Germinal center (tissue), 1 donor: ENCODE results near the gene SRGN.
A peak's percentile ranks its signal among the peaks of the same experiment; 100 is the strongest.

Source experiments
- DNase-seq: peaks from one replicate; pipeline ENCODE4 v3.0.0; 2012; ENCODE audit warnings: mixed read lengths, low spot score

The SRGN gene

DNA sequence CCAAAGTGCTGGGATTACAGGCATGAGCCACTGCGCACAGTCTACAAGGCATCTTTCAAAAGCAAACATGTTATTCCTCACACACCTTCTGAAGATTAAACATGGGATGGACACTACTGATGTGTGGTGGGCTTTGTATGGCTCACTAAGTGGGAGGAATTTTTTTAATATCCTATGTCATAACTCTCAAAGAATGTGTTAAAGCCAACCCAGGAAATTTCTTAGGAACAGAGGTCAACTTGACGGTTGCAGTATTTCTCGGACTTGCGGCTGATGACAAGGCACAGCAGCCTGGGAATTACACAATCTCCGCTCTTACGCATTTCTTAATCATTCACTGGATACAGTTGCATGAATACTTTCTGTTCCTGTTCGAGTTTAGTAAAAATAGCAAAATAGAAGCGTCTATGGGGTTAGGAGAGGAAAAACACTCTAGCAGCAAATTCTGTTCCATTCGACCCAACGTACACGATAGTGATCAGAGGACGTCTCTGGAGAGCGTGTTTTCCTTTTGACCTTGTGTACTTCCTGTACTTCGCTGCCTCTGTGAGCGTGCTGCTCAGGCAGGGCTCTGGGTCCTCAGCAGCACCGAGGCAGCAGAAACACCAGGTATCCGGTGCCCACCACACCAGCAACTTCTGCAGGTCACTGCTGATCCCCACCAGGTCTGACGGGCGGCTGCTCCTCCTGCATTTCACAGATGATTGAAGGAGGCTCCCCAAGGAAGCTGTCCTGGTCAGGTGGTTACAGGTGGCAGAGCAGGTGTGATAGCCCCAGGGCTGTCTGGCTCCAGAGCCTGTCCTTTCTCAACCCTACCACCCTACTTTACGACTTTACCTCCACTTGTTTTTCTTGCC lies 26.4 kb upstream of the SRGN start:
- peak; percentile 44 for DNase-seq

DNA sequence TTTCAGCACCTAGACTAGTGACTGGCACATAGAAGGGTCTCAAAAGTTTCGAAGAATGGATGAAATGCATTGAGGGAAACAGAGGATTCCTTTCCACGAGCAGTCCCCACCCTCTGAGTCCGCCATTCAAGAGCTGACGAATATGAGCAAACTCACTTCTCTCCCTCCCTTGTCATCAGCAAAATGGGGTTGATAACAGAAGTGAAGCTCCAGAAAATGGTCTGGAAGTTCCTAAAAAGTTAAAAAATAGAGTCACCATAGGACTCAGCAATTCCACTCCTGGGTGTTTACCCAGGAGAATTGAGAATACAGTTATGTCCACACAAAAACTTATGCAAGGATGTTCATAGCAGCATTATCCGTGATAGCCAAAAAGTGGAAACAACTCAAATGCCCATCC lies 25.0 kb upstream of the SRGN start:
- DNase-seq = no peak

- DNase-seq = no peak
These were observed 23.1 kb upstream of the SRGN start for GRCh38 chr10:69064762-69065328.

- no peak for DNase-seq
These were observed 22.2 kb upstream of the SRGN start for GRCh38 chr10:69065406-69066361.

DNA sequence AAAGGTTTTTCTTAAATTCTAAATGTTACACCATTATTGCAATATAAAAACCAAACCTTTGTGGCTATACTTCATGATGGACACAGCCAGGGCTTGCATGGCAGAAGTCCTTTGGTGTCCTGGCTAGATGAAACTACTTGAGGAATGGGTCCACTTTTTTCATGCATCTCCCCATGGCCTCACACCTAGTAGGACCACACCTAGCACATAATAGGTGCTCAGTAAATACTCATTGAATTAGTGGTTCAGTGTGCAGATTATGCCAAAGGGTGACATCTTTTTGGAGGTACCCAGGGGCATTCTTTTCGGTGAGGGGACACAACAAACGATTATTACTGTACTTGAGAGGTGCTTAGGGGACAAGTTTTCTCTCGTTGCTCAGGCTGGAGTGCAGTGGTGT lies 20.7 kb upstream of the SRGN start:
- no peak for DNase-seq

DNA sequence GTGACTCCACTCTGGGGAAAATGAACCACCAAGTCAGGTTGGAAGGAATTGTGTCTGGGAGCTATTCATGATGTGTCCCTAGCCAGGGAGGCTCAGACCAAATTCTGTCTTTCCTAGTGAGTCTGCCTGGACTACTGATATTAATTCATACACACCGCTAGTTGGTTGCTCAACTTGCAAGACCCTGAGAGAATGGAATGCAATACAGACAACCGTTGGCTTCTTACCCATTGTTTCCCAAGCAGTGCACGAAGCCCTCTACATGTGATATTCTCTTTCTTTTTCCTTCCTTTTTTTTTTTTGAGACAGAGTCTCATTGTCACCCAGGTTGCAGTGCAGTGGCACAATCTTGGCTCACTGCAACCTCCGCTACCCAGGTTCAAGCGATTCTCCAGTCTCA lies 19.4 kb upstream of the SRGN start:
- no peak for DNase-seq

DNA sequence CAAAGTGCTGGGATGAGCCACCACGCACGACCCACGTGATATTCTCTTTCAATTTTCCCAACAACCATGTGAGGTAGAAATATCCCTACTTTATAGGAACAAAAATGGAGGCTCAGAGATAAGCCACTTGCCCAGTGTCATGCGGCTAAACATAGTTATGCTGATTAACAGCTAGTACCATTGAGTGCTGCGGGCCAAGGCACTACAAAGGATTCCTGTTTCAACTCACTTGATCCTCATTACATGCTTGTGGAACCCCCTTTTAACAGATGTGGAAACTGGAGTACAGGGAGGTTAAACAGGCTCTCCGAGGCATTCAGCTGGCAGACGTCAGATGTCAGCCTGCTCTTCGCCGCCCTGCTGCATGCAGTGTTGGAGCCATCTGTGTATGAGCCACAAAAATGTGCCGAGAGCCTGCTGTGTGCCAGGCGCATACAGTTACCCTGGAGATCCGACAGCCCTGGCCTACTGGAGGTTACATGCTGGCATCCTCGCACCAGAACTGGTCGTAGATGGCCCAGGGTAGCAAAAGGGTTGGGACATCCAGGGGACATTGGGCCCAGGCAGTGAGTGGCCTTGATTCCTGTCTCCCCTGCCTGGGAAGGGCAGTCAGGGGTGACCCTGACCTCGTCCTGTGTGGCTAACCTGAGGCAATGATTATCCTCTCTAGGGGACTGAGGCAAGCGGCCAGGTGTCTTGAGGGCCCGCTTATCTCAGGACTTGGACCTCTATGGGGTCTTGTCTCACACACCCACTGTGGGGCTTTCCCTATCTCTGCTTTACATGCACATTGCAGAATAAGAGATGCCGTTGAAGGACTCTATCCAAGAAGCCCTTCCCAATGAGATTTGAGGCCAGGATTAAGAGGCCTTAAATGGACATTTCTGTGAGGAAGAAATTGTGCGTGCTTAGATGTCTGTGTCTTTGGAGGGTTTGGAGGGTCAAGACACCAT lies 18.5 kb upstream of the SRGN start:
- no peak for DNase-seq

- no peak for DNase-seq
These were observed 17.0 kb upstream of the SRGN start for GRCh38 chr10:69070951-69071350.

DNA sequence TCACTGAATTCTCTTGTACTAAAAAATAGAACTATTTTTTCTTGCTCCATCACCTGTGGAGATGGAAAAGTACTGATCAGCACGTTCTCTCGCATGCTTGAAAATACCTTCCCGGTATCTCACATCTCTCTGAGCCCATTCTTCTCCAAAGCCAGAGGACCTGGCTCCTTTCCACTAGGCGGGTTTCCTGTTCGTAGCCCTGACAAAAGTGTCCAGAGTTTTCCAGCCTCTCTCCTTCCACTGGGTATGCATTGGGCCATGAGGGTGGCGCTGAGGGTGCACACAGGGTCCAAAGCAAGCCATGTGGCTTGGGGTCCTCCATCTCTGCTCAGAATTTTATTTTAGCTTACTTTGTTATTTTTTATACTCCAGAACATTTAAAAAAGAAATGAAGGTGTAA lies 16.3 kb upstream of the SRGN start:
- no peak for DNase-seq

GRCh38 chr10:69073026-69073425 lies 14.9 kb upstream of the SRGN start:
- no peak for DNase-seq

- no peak for DNase-seq
These were observed 14.1 kb upstream of the SRGN start for GRCh38 chr10:69073736-69074364.

DNA sequence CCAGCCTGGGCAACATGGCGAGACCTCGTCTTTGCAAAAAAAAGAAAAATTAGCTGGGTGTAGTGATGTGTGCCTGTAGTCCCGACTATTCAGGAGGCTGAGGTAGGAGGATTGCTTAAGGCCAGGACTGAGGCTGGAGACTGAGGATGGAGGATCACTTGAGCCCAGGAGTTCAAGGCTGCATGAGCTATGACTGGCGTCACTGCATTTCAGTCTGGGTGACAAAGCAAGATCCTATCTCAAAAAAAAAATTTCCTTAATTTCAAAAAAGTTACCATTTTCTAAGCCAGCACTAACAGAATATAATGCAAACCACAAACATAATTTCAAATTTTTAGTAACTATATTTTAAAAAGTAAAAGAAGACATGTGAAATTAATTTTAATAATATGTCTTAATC lies 13.4 kb upstream of the SRGN start:
- no peak for DNase-seq

- no peak for DNase-seq
These were observed 12.5 kb upstream of the SRGN start for GRCh38 chr10:69075431-69075830.

DNA sequence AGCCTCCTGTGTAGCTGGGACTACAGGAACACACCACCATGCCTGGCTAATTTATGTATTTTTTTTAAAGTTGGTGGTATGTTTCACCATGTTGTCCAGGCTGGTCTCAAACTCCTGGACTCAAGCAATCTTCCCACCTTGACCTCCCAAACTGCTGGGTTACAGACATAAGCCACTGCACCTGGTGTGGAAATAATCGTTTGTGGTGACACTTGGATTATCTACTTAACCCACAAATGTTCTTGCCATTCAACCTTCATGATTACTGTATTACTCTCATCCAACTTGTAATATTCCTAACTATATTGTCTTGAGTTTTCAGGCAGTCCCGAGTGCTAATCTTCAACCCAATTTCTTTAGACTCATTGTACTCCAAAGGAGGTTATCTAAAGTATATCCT lies 9.6 kb upstream of the SRGN start:
- DNase-seq = no peak

DNA sequence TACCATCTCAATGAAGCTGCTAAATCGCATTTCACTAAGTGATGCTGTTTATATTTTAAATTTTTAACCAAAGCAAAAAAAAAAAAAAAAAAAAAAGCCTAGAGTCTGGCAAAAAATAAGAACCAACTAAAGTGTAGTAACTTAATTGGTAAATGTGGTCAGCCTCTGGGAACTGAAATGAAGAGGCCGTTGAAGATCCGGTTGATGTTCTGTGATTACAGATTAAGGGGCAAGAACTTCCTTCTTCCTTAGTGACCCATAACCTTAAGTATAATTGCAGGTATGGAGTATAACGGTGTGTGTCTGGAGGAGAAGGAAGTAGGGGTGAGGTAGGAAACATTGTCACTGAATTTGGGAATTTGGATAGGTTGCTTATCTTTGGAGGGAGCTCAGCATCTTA lies 7.7 kb upstream of the SRGN start:
- no peak for DNase-seq

DNA sequence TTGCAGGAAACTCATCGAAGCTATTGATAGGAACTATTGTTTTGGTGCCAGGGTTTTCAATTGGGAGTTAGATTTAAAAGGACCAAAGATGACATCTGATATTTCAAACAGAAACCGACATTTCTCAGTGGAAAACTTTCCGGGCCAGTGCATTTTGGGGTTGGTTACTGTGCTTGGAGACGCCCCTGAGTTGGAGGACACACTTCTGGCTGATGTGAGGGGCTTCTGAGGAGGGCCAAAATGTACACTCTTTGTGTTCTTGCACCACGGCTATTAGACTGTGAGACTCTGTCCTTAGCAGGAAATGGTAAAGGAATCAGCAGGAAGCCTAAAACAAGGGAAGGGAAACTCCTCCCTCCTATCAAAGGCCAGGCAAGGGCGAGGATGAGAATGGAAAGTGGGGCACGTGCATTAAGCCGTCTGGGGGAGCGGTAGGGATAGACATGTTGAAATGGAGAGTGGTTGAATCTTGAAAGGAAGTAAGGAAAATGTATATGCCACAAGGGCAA lies 1.8 kb upstream of the SRGN start:
- no peak for DNase-seq

- DNase-seq = no peak
These were observed 517 bp downstream of the SRGN start for GRCh38 chr10:69088471-69088769.

DNA sequence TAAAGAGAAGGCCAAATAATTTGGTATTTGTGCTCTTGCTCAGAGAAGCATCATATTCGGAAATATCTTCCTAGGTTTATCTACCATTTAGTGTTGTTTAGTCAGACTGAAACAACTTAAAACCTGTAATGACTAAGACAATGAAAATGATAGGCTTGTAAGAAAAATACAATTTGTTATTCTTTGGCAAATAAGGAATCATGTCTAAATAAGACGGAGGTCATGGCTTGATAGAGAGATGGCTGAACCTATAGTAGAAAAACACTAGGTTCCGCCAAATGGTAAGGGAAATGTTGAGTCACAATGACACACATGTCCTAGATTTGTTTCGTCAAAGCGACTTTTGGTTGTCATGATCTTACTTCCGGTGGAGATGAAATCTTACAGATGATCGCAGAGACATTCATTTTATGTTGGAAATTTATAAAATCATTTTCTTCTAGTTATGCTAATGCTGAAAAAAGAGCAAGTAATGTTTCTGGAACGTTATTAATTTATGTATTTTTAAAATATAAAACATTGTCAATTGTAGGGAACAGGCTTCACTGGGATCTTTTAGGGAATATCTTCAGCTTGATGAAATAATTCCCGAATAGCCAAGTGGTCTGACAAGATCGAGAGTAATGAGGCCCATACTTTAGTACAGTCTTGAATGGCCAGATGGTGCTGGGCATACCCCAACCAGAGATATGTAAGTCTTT lies 1.0 kb downstream of the SRGN start:
- DNase-seq = peak; percentile 57

- peak; percentile 39 for DNase-seq
These were observed 2.0 kb downstream of the SRGN start for GRCh38 chr10:69089638-69090599.
